Measurements from ENCODE around the gene PRDX5.

GRCh38 chr11:64331569-64332371 is 13.8 kb downstream of the PRDX5 start:
- TF ChIP-seq CTCF (conservative IDR thresholded peaks at IDR 0.05; ENCODE audit: low read length) = peak; percentile 72
- TF ChIP-seq EZH2phosphoT487 (IDR thresholded peaks at IDR 0.05; ENCODE audit: borderline replicate concordance, low read depth, low read length) = no peak
